Naive thymus-derived CD4-positive, alpha-beta T cell (primary cell): ENCODE measurements around the gene SLC9A4. TPM values are rescaled to one million over a fixed set of nuclear protein-coding genes. Genes with fewer than 3 reads are reported as not detected.

Experiments used
- ATAC-seq: fragments of 150-1000 bp; cut with Tn5 transposase; 2 replicates; pipeline ENCODE4 v1.10.0; 2021; ENCODE audit warnings: mild to moderate bottlenecking, moderate library complexity
- CTCF ChIA-PET: fragments of 350-600 bp; sonication (Branson Sonifier 250); formaldehyde crosslinking; loops from one replicate; lab custom pipeline; 2021; ENCODE audit warnings: antibody characterized with exemption; lab: Charles Lee
- POLR2A ChIA-PET: fragments of 350-600 bp; sonication (Branson Sonifier 250); formaldehyde crosslinking; loops from one replicate; lab custom pipeline; 2021; ENCODE audit warnings: antibody characterized with exemption, inconsistent platforms; lab: Charles Lee
- DNase-seq, 9 donors: peaks; one replicate each; pipeline versions ENCODE4 v3.0.0 to v3.0.0-alpha.2; 2020 to 2022; ENCODE audit warnings: mixed read lengths in 1 of 9
- H3K27ac ChIP-seq: one replicate; pipeline ENCODE4 v1.7.0; 2013; ENCODE audit warnings: mild to moderate bottlenecking, low read depth, low read length, moderate library complexity
- H3K27me3 ChIP-seq, 2 donors: one replicate each; pipeline ENCODE4 v1.7.0; 2013; ENCODE audit warnings: low read length in 2 of 2, mild to moderate bottlenecking in 2 of 2, moderate library complexity in 2 of 2; ENCODE audit not compliant: control insufficient read depth in 2 of 2, insufficient read depth in 2 of 2
- H3K36me3 ChIP-seq, 3 experiments: 1 replicate in 2 of 3; 2 replicates in 1 of 3; pipeline ENCODE4 v1.7.0; 2013; ENCODE audit warnings: low read length in 3 of 3, mild to moderate bottlenecking in 3 of 3, moderate library complexity in 1 of 3; ENCODE audit not compliant: insufficient read depth in 3 of 3, control insufficient read depth in 2 of 3
- H3K4me1 ChIP-seq, 2 donors: one replicate each; pipeline ENCODE4 v1.7.0; 2013; ENCODE audit warnings: low read length in 2 of 2, mild to moderate bottlenecking in 2 of 2, moderate library complexity in 1 of 2; ENCODE audit not compliant: control insufficient read depth in 2 of 2, insufficient read depth in 2 of 2
- H3K4me3 ChIP-seq: 2 replicates; pipeline ENCODE4 v1.7.0; 2013; ENCODE audit warnings: mild to moderate bottlenecking, low read length
- H3K9me3 ChIP-seq, 3 experiments: 1 replicate in 2 of 3; 2 replicates in 1 of 3; pipeline ENCODE4 v1.7.0; 2013; ENCODE audit warnings: low read length in 3 of 3; ENCODE audit not compliant: control insufficient read depth in 2 of 3
- H3K27ac Mint-ChIP-seq, 9 donors: one replicate each; pipeline ENCODE4 v1.8.0; 2020 to 2022; ENCODE audit warnings: mixed read lengths in 9 of 9, mild to moderate bottlenecking in 8 of 9, moderate library complexity in 5 of 9, inconsistent platforms in 2 of 9
- H3K27me3 Mint-ChIP-seq, 5 donors: one replicate each; pipeline ENCODE4 v1.8.0; 2021 to 2022; ENCODE audit warnings: mixed read lengths in 5 of 5, mild to moderate bottlenecking in 1 of 5
- H3K36me3 Mint-ChIP-seq, 5 donors: one replicate each; pipeline ENCODE4 v1.8.0; 2020 to 2022; ENCODE audit warnings: mixed read lengths in 5 of 5, mild to moderate bottlenecking in 3 of 5, inconsistent platforms in 1 of 5
- H3K4me1 Mint-ChIP-seq, 7 donors: one replicate each; pipeline ENCODE4 v1.8.0; 2020 to 2022; ENCODE audit warnings: mixed read lengths in 7 of 7, mild to moderate bottlenecking in 3 of 7, inconsistent platforms in 1 of 7
- H3K4me3 Mint-ChIP-seq, 10 donors: one replicate each; pipeline ENCODE4 v1.8.0; 2020 to 2022; ENCODE audit warnings: mild to moderate bottlenecking in 10 of 10, mixed read lengths in 10 of 10, moderate library complexity in 6 of 10, inconsistent platforms in 2 of 10
- H3K9me3 Mint-ChIP-seq, 11 donors: one replicate each; pipeline ENCODE4 v1.8.0; 2020 to 2022; ENCODE audit warnings: mixed read lengths in 11 of 11, mild to moderate bottlenecking in 4 of 11, inconsistent platforms in 1 of 11, moderate library complexity in 1 of 11
- intact Hi-C, 2 donors: fragments of 100-400 bp; cut with micrococcal nuclease; formaldehyde crosslinking; loops; one replicate each; pipeline ENCODE4 v1.15.1; 2023
- polyA plus RNA-seq, 2 donors: library from polyadenylated mRNA; unstranded; fragments of 300-500 nt; fragmentation: Illumina TruSeq; gene quantifications; one replicate each; pipeline ENCODE4 v1.2.3, GENCODE V29; 2021
- total RNA-seq, 6 experiments: library from RNA in 5 of 6; stranded (reverse) in 5 of 6; gene quantifications; 1 replicate in 5 of 6; 2 replicates in 1 of 6; pipeline ENCODE4 v1.2.3 and lab custom pipeline; 2021 to 2026

The SLC9A4 gene
- total and polyA plus RNA-seq, 7 experiments from 2014 or later, result 0.05 to 0.15 (median 0.08) TPM; not detected in 2

- no peaks in the 10 kb centered on the region for H3K4me1 Mint-ChIP-seq
- H3K36me3 ChIP-seq, result no peaks in the 10 kb centered on the region
- no peak overlapping the region for H3K4me3 Mint-ChIP-seq
- H3K27ac Mint-ChIP-seq, result no peak overlapping the region
- peaks cover 5 to 31% (median 15%) of the 10 kb centered on the region in 11 donors for H3K9me3 Mint-ChIP-seq
- no peak for DNase-seq
- peaks cover 0 to 3% of the 10 kb centered on the region in 2 donors for H3K27me3 ChIP-seq
- peaks cover 0 to 18% (median 0%) of the 10 kb centered on the region in 3 experiments for H3K9me3 ChIP-seq
- H3K36me3 Mint-ChIP-seq, result peaks cover 0 to 5% (median 0%) of the 10 kb centered on the region in 5 donors
- ChIA-PET CTCF (no interaction called here), POLR2A (no interaction called here)
- peaks cover 7 to 31% (median 10%) of the 10 kb centered on the region in 5 donors for H3K27me3 Mint-ChIP-seq
- no peak overlapping the region for H3K4me3 ChIP-seq
- no peak for ATAC-seq
- H3K27ac ChIP-seq, result no peak overlapping the region
- no peaks in the 10 kb centered on the region for H3K4me1 ChIP-seq
- intact Hi-C loops, result no loop called here
These were observed 71.2 kb downstream of the SLC9A4 start for GRCh38 chr2:102544182-102544581.

GRCh38 chr2:102547462-102547861 lies 74.4 kb downstream of the SLC9A4 start:
- Mint-ChIP-seq H3K27ac (no peak overlapping the region), H3K4me1 (no peaks in the 10 kb centered on the region), H3K36me3 (peaks cover 0 to 5% (median 0%) of the 10 kb centered on the region in 5 donors), H3K4me3 (no peak overlapping the region), H3K27me3 (peaks cover 3 to 30% (median 7%) of the 10 kb centered on the region in 5 donors), H3K9me3 (peaks cover 6 to 58% (median 31%) of the 10 kb centered on the region in 11 donors)
- H3K27me3 ChIP-seq, result peaks cover 0 to 2% of the 10 kb centered on the region in 2 donors
- no peak overlapping the region for H3K27ac ChIP-seq
- CTCF ChIA-PET, result no interaction called here
- DNase-seq (no peak), ATAC-seq (no peak)
- H3K4me1 ChIP-seq, result no peaks in the 10 kb centered on the region
- no peaks in the 10 kb centered on the region for H3K36me3 ChIP-seq
- POLR2A ChIA-PET, result no interaction called here
- peaks cover 0 to 28% (median 0%) of the 10 kb centered on the region in 3 experiments for H3K9me3 ChIP-seq
- H3K4me3 ChIP-seq, result no peak overlapping the region
- intact Hi-C loops, result no loop called here

GRCh38 chr2:102549027-102549426 lies 76.0 kb downstream of the SLC9A4 start:
- Mint-ChIP-seq H3K36me3 (peaks cover 0 to 5% (median 0%) of the 10 kb centered on the region in 5 donors), H3K4me1 (no peaks in the 10 kb centered on the region), H3K4me3 (no peak overlapping the region), H3K9me3 (peaks cover 6 to 58% (median 31%) of the 10 kb centered on the region in 11 donors), H3K27me3 (peaks cover 0 to 27% (median 9%) of the 10 kb centered on the region in 5 donors), H3K27ac (no peak overlapping the region)
- Histone ChIP-seq H3K36me3 (no peaks in the 10 kb centered on the region), H3K4me1 (no peaks in the 10 kb centered on the region), H3K27me3 (no peaks in the 10 kb centered on the region), H3K27ac (no peak overlapping the region), H3K9me3 (peaks cover 0 to 28% (median 0%) of the 10 kb centered on the region in 3 experiments), H3K4me3 (no peak overlapping the region)
- intact Hi-C loops, result no loop called here
- ChIA-PET CTCF (no interaction called here), POLR2A (no interaction called here)
- no peak for ATAC-seq
- DNase-seq, result no peak

GRCh38 chr2:102550151-102550550 lies 77.1 kb downstream of the SLC9A4 start:
- ATAC-seq, result no peak
- Mint-ChIP-seq H3K27me3 (peaks cover 0 to 18% (median 5%) of the 10 kb centered on the region in 5 donors), H3K4me3 (no peak overlapping the region), H3K9me3 (peaks cover 6 to 58% (median 31%) of the 10 kb centered on the region in 11 donors), H3K4me1 (no peaks in the 10 kb centered on the region), H3K36me3 (peaks cover 0 to 5% (median 0%) of the 10 kb centered on the region in 5 donors), H3K27ac (no peak overlapping the region)
- no peaks in the 10 kb centered on the region for H3K4me1 ChIP-seq
- CTCF ChIA-PET, result no interaction called here
- DNase-seq, result no peak
- no peaks in the 10 kb centered on the region for H3K36me3 ChIP-seq
- no peak overlapping the region for H3K27ac ChIP-seq
- intact Hi-C loops, result no loop called here
- POLR2A ChIA-PET, result no interaction called here
- no peak overlapping the region for H3K4me3 ChIP-seq
- peaks cover 0 to 28% (median 0%) of the 10 kb centered on the region in 3 experiments for H3K9me3 ChIP-seq
- no peaks in the 10 kb centered on the region for H3K27me3 ChIP-seq

GRCh38 chr2:102551329-102552096 lies 78.5 kb downstream of the SLC9A4 start:
- Histone ChIP-seq H3K4me3 (no peak overlapping the region), H3K27ac (no peak overlapping the region), H3K9me3 (peaks cover 0 to 28% (median 0%) of the 10 kb centered on the region in 3 experiments), H3K4me1 (no peaks in the 10 kb centered on the region), H3K36me3 (no peaks in the 10 kb centered on the region), H3K27me3 (no peaks in the 10 kb centered on the region)
- no peak for DNase-seq
- no peaks in the 10 kb centered on the region for H3K4me1 Mint-ChIP-seq
- no peak overlapping the region for H3K27ac Mint-ChIP-seq
- ChIA-PET POLR2A (no interaction called here), CTCF (no interaction called here)
- no peak for ATAC-seq
- H3K36me3 Mint-ChIP-seq, result peaks cover 0 to 5% (median 0%) of the 10 kb centered on the region in 5 donors
- H3K9me3 Mint-ChIP-seq, result peaks cover 6 to 47% (median 31%) of the 10 kb centered on the region in 11 donors
- intact Hi-C loops, result no loop called here
- H3K4me3 Mint-ChIP-seq, result no peak overlapping the region
- peaks cover 0 to 16% (median 5%) of the 10 kb centered on the region in 5 donors for H3K27me3 Mint-ChIP-seq

- peaks cover 0 to 11% (median 5%) of the 10 kb centered on the region in 5 donors for H3K27me3 Mint-ChIP-seq
- no peaks in the 10 kb centered on the region for H3K36me3 ChIP-seq
- H3K27ac Mint-ChIP-seq, result no peak overlapping the region
- no peak for ATAC-seq
- no peaks in the 10 kb centered on the region for H3K4me1 ChIP-seq
- no peak overlapping the region for H3K4me3 Mint-ChIP-seq
- peaks cover 0 to 16% (median 0%) of the 10 kb centered on the region in 3 experiments for H3K9me3 ChIP-seq
- H3K4me1 Mint-ChIP-seq, result no peaks in the 10 kb centered on the region
- no peak overlapping the region for H3K27ac ChIP-seq
- no peaks in the 10 kb centered on the region for H3K36me3 Mint-ChIP-seq
- no peak for DNase-seq
- intact Hi-C loops, result no loop called here
- POLR2A ChIA-PET, result no interaction called here
- peaks cover 0 to 33% (median 18%) of the 10 kb centered on the region in 11 donors for H3K9me3 Mint-ChIP-seq
- CTCF ChIA-PET, result no interaction called here
- no peaks in the 10 kb centered on the region for H3K27me3 ChIP-seq
- H3K4me3 ChIP-seq, result no peak overlapping the region
These were observed 80.6 kb downstream of the SLC9A4 start for GRCh38 chr2:102553601-102554000.
